ENCODE results near the gene UBQLN1.
"Not testable (repeated sequence)": the region's sequence is repeated elsewhere in the genome, so short reads cannot be mapped to it uniquely, and the experiment has no call there.

The UBQLN1 gene

DNA sequence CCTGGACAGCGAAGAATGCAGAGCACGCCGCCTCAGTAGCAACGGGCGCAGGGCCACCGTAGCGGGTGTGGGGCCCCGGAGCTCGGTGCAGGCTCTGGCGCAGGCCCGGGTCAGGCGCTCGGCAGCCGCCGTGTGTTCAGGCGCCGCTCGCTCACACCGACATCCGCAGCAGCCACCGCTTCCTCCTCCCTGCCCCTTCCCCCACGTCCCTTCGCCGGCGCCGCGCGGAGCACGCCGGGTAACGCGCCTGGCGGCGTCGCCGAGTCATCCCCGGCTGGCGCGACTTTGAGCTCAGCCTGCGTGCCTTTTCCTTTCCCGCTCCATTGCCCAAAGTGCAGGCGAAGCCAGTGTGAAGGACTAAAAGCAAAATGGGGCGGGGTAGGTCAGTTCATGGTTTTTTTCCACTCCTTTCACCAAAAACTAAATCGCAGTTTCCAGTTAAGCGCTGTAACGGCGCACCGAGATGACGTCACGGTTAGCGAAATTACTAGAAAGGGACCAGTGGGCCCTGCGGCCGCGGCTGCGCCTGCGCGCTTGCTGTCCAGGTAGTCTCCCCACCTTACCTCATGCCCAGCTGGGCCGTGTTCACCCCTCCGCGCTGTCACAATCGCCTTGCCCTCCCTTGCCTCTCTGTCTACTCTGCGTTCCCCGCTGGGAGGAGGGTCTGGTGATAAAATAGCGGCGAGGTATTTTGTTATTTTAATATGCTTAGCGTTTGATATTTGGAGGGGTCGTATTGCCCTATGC is at the start of gene UBQLN1:
TSS of gene UBQLN1 (minus strand) at position 191 of the 747 bp plus-strand sequence. CDS start 279 bp downstream, outside the sequence.
- Histone ChIP-seq H3K4me3 (ENCODE audit: low read depth in 1 of 2, low read length in 1 of 2) (peak within 1 kb of the TSS; percentile 80 to 90), H3K4me1 (ENCODE audit: control insufficient read depth in 1 of 2, insufficient read depth in 1 of 2, low read depth in 1 of 2, low read length in 1 of 2) (peaks cover 26 to 28% of the 10 kb centered on the region in 2 experiments), H3K27ac (peak within 1 kb of the TSS; percentile 97), H3K36me3 (no peaks in the 10 kb centered on the region), H3K9me3 (no peaks in the 10 kb centered on the region), H3K27me3 (no peaks in the 10 kb centered on the region)
- TF ChIP-seq CTCF (IDR thresholded peaks at IDR 0.05) = peak; percentile 48

GRCh38 chr9:83754383-83754977 is 46.7 kb upstream of the UBQLN1 start:
- H3K27ac ChIP-seq = no peak overlapping the region
- no peaks in the 10 kb centered on the region for H3K4me1 ChIP-seq (ENCODE audit: control insufficient read depth in 1 of 2, insufficient read depth in 1 of 2, low read depth in 1 of 2, low read length in 1 of 2)
- TF ChIP-seq CTCF (IDR thresholded peaks at IDR 0.05) = no peak
- no peaks in the 10 kb centered on the region for H3K27me3 ChIP-seq
- no peaks in the 10 kb centered on the region for H3K9me3 ChIP-seq
- no peaks in the 10 kb centered on the region for H3K36me3 ChIP-seq
- H3K4me3 ChIP-seq (ENCODE audit: low read depth in 1 of 2, low read length in 1 of 2) = no peak overlapping the region

DNA sequence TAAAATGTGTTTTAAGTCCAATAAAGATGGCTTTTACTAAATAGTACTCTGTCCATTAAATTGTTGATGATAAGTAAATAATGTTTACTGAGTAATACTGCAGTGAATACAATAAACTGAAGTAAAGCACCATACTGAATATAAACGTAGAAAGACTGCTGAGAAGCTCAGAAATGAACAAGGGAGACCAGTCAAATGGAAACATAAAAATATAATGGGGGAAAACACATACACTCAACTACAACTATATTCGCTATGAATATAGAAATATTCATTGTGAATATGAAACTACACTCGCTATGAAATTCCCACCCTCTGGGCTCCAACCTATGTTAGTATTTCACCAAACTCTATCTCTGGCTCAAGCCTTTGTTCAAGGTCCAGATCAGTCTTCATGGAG is 41.9 kb upstream of the UBQLN1 start:
- Histone ChIP-seq H3K27me3 (no peaks in the 10 kb centered on the region), H3K36me3 (no peaks in the 10 kb centered on the region), H3K4me1 (ENCODE audit: control insufficient read depth in 1 of 2, insufficient read depth in 1 of 2, low read depth in 1 of 2, low read length in 1 of 2) (no peaks in the 10 kb centered on the region), H3K9me3 (no peaks in the 10 kb centered on the region), H3K27ac (no peak overlapping the region), H3K4me3 (ENCODE audit: low read depth in 1 of 2, low read length in 1 of 2) (no peak overlapping the region)
- no peak for TF ChIP-seq CTCF (IDR thresholded peaks at IDR 0.05)

GRCh38 chr9:83744206-83744605 is 36.4 kb upstream of the UBQLN1 start:
- no peaks in the 10 kb centered on the region for H3K9me3 ChIP-seq
- no peak overlapping the region for H3K27ac ChIP-seq
- H3K4me1 ChIP-seq (ENCODE audit: control insufficient read depth in 1 of 2, insufficient read depth in 1 of 2, low read depth in 1 of 2, low read length in 1 of 2) = no peaks in the 10 kb centered on the region
- no peaks in the 10 kb centered on the region for H3K36me3 ChIP-seq
- H3K4me3 ChIP-seq (ENCODE audit: low read depth in 1 of 2, low read length in 1 of 2) = no peak overlapping the region
- TF ChIP-seq CTCF (IDR thresholded peaks at IDR 0.05) = no peak
- H3K27me3 ChIP-seq = no peaks in the 10 kb centered on the region

DNA sequence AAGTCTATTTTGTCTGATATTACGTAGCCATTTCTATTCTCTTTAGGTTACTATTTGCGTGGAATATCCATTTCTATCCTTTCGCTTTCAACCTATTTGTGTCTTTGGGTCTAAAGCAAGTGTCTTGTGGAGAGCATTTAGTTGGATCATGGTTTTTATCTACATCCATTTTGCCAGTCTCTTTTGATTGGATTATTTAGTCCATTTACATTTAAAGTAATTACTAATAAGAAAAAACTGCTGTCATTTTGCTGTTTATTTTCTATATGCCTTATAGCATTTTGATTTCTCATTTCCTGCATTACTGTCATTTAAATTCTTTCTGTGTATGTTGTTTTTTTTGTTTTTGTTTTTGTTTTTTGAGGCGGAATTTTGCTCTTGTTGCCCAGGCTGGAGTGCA is 26.0 kb upstream of the UBQLN1 start:
- H3K36me3 ChIP-seq = no peaks in the 10 kb centered on the region
- no peak for TF ChIP-seq CTCF (IDR thresholded peaks at IDR 0.05)
- H3K27ac ChIP-seq = no peak overlapping the region

GRCh38 chr9:83728591-83729368 is 21.0 kb upstream of the UBQLN1 start:
- not testable (repeated sequence) for H3K27me3 ChIP-seq

More for the DNA sequence above, 26.0 kb upstream of the UBQLN1 start:
- H3K4me3 ChIP-seq (ENCODE audit: low read depth in 1 of 2, low read length in 1 of 2) = no peak overlapping the region
- H3K27me3 ChIP-seq = no peaks in the 10 kb centered on the region
- no peaks in the 10 kb centered on the region for H3K9me3 ChIP-seq
- H3K4me1 ChIP-seq (ENCODE audit: control insufficient read depth in 1 of 2, insufficient read depth in 1 of 2, low read depth in 1 of 2, low read length in 1 of 2) = no peaks in the 10 kb centered on the region

More at GRCh38 chr9:83728591-83729368, 21.0 kb upstream of the UBQLN1 start:
- not testable (repeated sequence) for H3K9me3 ChIP-seq; H3K4me3 ChIP-seq (ENCODE audit: low read depth in 1 of 2, low read length in 1 of 2); H3K36me3 ChIP-seq; H3K4me1 ChIP-seq (ENCODE audit: control insufficient read depth in 1 of 2, insufficient read depth in 1 of 2, low read depth in 1 of 2, low read length in 1 of 2); H3K27ac ChIP-seq

Data from neutrophil (primary cell).